ENCODE results near the gene OOSP4A.
A peak's percentile ranks its signal among the peaks of the same experiment; 100 is the strongest.
"Not testable (repeated sequence)": the region's sequence is repeated elsewhere in the genome, so short reads cannot be mapped to it uniquely, and the experiment has no call there.

Gene OOSP4A

DNA sequence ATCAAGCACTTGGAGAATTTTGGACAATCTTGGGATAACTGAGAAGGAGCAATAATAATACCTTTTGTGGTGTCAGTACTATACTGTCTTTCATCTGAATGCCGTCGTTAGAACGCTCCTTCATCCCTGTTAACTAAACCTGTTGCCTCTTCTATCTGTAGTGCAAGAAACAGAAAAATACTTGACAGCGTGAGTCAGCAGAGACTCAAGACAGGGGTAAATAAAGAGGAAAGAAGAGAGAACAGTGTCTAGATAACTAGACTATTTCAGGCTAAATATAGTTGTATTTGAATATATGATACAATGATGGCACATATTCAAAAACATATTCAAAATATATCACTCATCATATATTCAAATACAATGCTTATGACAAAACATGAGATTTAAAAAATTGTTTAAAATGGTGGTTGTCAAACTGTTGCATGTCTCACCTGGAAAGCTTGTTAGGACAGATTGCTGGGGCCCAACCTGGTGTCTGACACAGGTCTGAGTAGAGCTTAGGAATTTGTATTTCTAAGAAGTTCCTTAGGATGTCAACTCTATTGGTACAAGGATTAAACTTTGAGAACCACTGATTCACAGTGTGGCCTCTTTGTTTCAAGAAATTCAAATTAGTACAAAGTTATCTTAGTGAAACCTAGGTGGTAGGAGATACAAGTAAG is 17.4 kb downstream of the OOSP4A start:
- no peak for DNase-seq (ENCODE audit: low spot score)

DNA sequence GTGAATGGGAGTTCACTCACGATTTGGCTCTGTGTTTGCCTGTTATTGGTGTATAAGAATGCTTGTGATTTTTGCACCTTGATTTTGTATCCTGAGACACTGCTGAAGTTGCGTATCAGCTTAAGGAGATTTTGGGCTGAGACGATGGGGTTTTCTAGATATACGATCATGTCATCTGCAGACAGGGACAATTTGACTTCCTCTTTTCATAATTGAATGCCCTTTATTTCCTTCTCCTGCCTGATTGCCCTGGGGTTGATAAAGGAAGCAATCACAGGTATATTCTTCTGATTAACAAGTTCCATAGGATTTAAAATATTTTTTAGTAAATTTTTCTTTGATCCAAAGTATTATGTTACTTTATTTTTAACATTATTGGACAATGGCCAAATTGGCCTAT is 18.2 kb downstream of the OOSP4A start:
- DNase-seq (ENCODE audit: low spot score) = not testable (repeated sequence)

GRCh38 chr11:59983212-59983611 is 19.4 kb downstream of the OOSP4A start:
- DNase-seq (ENCODE audit: low spot score) = no peak

DNA sequence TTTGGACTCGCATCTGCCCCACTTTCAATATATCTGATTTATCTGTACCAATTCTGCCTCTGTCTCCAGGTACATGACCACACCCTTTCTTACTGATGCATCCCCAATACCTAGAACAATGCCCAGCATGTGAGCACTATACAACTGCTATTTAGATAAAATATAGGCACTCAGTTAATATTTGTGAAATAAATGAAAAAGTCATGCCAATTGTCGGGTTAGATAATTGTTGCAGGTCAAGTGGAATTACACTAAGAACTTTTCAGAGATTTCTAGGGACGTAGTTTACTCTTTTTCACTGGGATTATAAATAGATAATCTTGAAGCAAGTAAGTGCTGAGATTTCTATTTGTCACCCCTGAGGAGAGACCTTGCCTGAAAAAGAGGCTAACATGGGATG is 20.5 kb downstream of the OOSP4A start:
- DNase-seq (ENCODE audit: low spot score) = no peak

GRCh38 chr11:59990421-59990820 is 26.6 kb downstream of the OOSP4A start:
- DNase-seq (ENCODE audit: low spot score) = no peak

DNA sequence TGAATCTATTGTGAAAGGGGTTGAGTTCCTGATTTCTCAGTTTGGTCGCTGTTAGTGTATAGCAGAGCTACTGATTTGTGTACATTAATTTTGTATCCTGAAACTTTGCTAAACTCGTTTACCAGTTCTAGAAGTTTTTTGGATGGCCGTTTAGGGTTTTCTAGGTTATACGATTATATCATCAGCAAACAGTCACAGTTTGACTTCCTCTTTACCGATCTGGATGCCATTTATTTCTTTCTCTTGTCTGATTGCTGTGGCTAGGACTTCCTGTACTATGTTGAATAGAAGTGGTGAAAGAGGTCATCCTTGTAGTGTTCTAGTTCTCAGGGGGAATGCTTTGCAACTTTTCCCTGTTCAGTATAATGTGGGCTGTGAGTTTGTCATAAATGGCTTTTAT is 28.6 kb downstream of the OOSP4A start:
- DNase-seq (ENCODE audit: low spot score) = no peak

GRCh38 chr11:59997800-59998199 is 34.0 kb downstream of the OOSP4A start:
- no peak for DNase-seq (ENCODE audit: low spot score)

- no peak for DNase-seq (ENCODE audit: low spot score)
Observed at GRCh38 chr11:59999691-60000090, 35.9 kb downstream of the OOSP4A start.

- no peak for DNase-seq (ENCODE audit: low spot score)
Observed at GRCh38 chr11:60003729-60004128, 39.9 kb downstream of the OOSP4A start.

- DNase-seq (ENCODE audit: low spot score) = peak; percentile 82
Observed at GRCh38 chr11:60005360-60005759, 41.5 kb downstream of the OOSP4A start.

DNA sequence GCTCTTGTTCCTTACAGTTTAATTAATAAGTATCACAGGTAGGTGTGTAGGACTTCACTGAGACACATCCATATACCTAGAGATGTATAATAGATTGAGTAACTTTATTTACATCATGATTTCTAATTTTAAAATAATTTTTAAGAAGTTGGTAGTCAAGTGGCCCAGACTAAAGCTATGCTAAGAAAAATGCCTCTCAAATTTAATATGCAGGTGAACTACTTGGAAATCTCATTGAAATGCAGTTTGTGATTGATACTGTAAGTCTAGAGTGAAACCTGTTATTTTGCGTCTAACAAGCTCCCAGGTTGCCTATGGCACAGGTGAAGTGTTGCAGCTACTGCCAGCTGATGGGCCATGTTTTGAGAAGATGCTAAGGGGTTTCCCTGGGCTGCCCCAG is 53.0 kb downstream of the OOSP4A start, which contains the start of gene OOSP4B:
OOSP4B (plus strand) TSS at position 301 of the 400 bp plus-strand sequence.
- DNase-seq (ENCODE audit: low spot score) = no peak

DNA sequence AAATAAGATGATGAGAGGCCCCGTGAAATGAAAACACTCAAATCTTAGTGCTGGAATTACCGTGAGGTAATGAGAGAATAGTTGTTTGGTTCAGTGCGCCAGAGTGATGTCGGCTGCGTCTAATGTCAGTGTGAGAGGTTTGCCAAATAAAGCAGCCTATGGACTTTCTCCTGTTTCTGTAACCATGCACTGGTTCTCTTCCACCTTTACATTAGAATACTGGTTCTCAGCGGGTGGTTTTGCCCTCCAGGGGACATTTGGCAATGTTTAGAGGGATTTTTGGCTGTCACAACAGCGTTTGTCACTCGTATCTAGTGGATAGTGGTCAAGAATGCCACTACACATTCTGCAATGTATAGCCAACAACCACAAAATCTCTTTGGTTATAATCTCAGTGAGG is 54.2 kb downstream of the OOSP4A start:
- DNase-seq (ENCODE audit: low spot score) = no peak

All from RKO (cell line).